Lower leg skin (tissue), 3 donors: ENCODE results near the gene NUMB.

Source experiments
- CTCF ChIP-seq, 3 donors: fragments of 450-650 bp; IDR thresholded peaks; one replicate each; pipeline ENCODE4 v1.5.1; 2016; ENCODE audit warnings: antibody characterized with exemption in 3 of 3, mild to moderate bottlenecking in 3 of 3, moderate library complexity in 2 of 3
- POLR2A ChIP-seq, 2 donors: fragments of 450-650 bp; IDR thresholded peaks; one replicate each; pipeline ENCODE4 v1.6.1; 2016 to 2017; ENCODE audit warnings: antibody characterized with exemption in 2 of 2, mild to moderate bottlenecking in 1 of 2, moderate library complexity in 1 of 2

- TF ChIP-seq CTCF (IDR thresholded peaks at IDR 0.05) (no peak), POLR2A (IDR thresholded peaks at IDR 0.05) (no peak)
These were observed 9.0 kb upstream of the NUMB start for GRCh38 chr14:73467377-73467776.
